H9 (cell line): ENCODE results near the gene TSC22D1. TPM values are rescaled to one million over a fixed set of nuclear protein-coding genes. Genes with fewer than 3 reads are reported as not detected.

ENCODE experiments used
- DNase-seq: peaks from one replicate; pipeline ENCODE4 v3.0.0-alpha.2; 2017
- H2AFZ ChIP-seq: one replicate; pipeline ENCODE4 v1.6.1; 2013; ENCODE audit warnings: mild to moderate bottlenecking, low read length, control low read depth, moderate library complexity
- H2AK5ac ChIP-seq: 2 replicates; pipeline ENCODE4 v1.6.1; 2013; ENCODE audit warnings: low read length, control low read depth, mixed read lengths; ENCODE audit not compliant: insufficient read length
- H2BK120ac ChIP-seq: one replicate; pipeline ENCODE4 v1.6.1; 2013; ENCODE audit warnings: low read depth, mild to moderate bottlenecking, low read length, control low read depth, inconsistent platforms; ENCODE audit not compliant: poor library complexity, severe bottlenecking
- H2BK12ac ChIP-seq: 2 replicates; pipeline ENCODE4 v1.6.1; 2013; ENCODE audit warnings: low read length, control low read depth, mixed read lengths, low read depth; ENCODE audit not compliant: insufficient read length
- H2BK15ac ChIP-seq: 2 replicates; pipeline ENCODE4 v1.6.1; 2013; ENCODE audit warnings: low read depth, low read length, control low read depth
- H2BK20ac ChIP-seq: one replicate; pipeline ENCODE4 v1.6.1; 2013; ENCODE audit warnings: low read depth, mild to moderate bottlenecking, low read length, control low read depth, inconsistent platforms; ENCODE audit not compliant: poor library complexity, severe bottlenecking
- H2BK5ac ChIP-seq: 2 replicates; pipeline ENCODE4 v1.6.1; 2013; ENCODE audit warnings: low read length, control low read depth, mixed read lengths; ENCODE audit not compliant: insufficient read length
- H3K14ac ChIP-seq: 2 replicates; pipeline ENCODE4 v1.6.1; 2013; ENCODE audit warnings: low read length, control low read depth; ENCODE audit not compliant: insufficient read depth
- H3K18ac ChIP-seq: 2 replicates; pipeline ENCODE4 v1.6.1; 2013; ENCODE audit warnings: low read depth, mild to moderate bottlenecking, mixed read lengths, low read length, control low read depth; ENCODE audit not compliant: insufficient read length
- H3K23ac ChIP-seq: 2 replicates; pipeline ENCODE4 v1.6.1; 2013; ENCODE audit warnings: low read length, control low read depth, mixed read lengths, low read depth; ENCODE audit not compliant: insufficient read length
- H3K23me2 ChIP-seq: 2 replicates; pipeline ENCODE4 v1.6.1; 2013; ENCODE audit warnings: low read depth, mild to moderate bottlenecking, mixed read lengths, low read length, control low read depth; ENCODE audit not compliant: insufficient read length, poor library complexity, severe bottlenecking
- H3K27ac ChIP-seq: 2 replicates; pipeline ENCODE4 v1.5.1; 2013; ENCODE audit warnings: low read length, control low read depth, mixed read lengths, low read depth; ENCODE audit not compliant: insufficient read length
- H3K27me3 ChIP-seq: 2 replicates; pipeline ENCODE4 v1.6.1; 2013; ENCODE audit warnings: low read length, control low read depth, inconsistent platforms; ENCODE audit not compliant: insufficient read depth
- H3K4ac ChIP-seq: 2 replicates; pipeline ENCODE4 v1.6.1; 2013; ENCODE audit warnings: low read depth, mild to moderate bottlenecking, control low read depth, inconsistent platforms, low read length, moderate library complexity
- H3K4me1 ChIP-seq: 2 replicates; pipeline ENCODE4 v1.6.1; 2013; ENCODE audit warnings: low read length, control low read depth, inconsistent platforms; ENCODE audit not compliant: insufficient read depth
- H3K4me2 ChIP-seq: 2 replicates; pipeline ENCODE4 v1.6.1; 2013; ENCODE audit warnings: low read length, control low read depth, mixed read lengths; ENCODE audit not compliant: insufficient read length, insufficient read depth
- H3K56ac ChIP-seq: 2 replicates; pipeline ENCODE4 v1.6.1; 2013; ENCODE audit warnings: low read depth, mild to moderate bottlenecking, mixed read lengths, low read length, control low read depth; ENCODE audit not compliant: insufficient read length
- H3K79me1 ChIP-seq: 2 replicates; pipeline ENCODE4 v1.6.1; 2013; ENCODE audit warnings: low read depth, mild to moderate bottlenecking, moderate library complexity, low read length, control low read depth, inconsistent platforms; ENCODE audit not compliant: insufficient read depth, poor library complexity, severe bottlenecking
- H3K79me2 ChIP-seq: 2 replicates; pipeline ENCODE4 v1.6.1; 2013; ENCODE audit warnings: low read length, control low read depth, inconsistent platforms; ENCODE audit not compliant: insufficient read depth
- H3K9ac ChIP-seq: 2 replicates; pipeline ENCODE4 v1.6.1; 2013; ENCODE audit warnings: low read length, control low read depth, mixed read lengths; ENCODE audit not compliant: insufficient read length; ENCODE audit errors: extremely low read depth
- H3K9me3 ChIP-seq: one replicate; pipeline ENCODE4 v1.6.1; 2013; ENCODE audit warnings: low read depth, low read length, inconsistent platforms; ENCODE audit not compliant: control insufficient read depth
- H3T11ph ChIP-seq: one replicate; pipeline ENCODE4 v1.6.1; 2013; ENCODE audit warnings: mild to moderate bottlenecking, low read length, control low read depth, inconsistent platforms
- H4K20me1 ChIP-seq: one replicate; pipeline ENCODE4 v1.6.1; 2013; ENCODE audit not compliant: control insufficient read depth, insufficient read length, insufficient read depth
- H4K5ac ChIP-seq: 2 replicates; pipeline ENCODE4 v1.6.1; 2013; ENCODE audit warnings: low read depth, mild to moderate bottlenecking, mixed read lengths, low read length, control low read depth; ENCODE audit not compliant: insufficient read length
- H4K8ac ChIP-seq: replicated peaks from 2 replicates; pipeline ENCODE4 v1.6.1; 2013; ENCODE audit warnings: low read length, control low read depth, mixed read lengths, low read depth; ENCODE audit not compliant: insufficient read length
- H4K91ac ChIP-seq: 2 replicates; pipeline ENCODE4 v1.6.1; 2013; ENCODE audit warnings: low read depth, mild to moderate bottlenecking, moderate library complexity, mixed read lengths, low read length, control low read depth; ENCODE audit not compliant: insufficient read length
- H3K27ac Mint-ChIP-seq, 3 experiments: 2 replicates in 2 of 3; 3 replicates in 1 of 3; pipeline ENCODE4 v1.8.0; 2020 to 2021; ENCODE audit warnings: mixed read lengths in 3 of 3, mild to moderate bottlenecking in 1 of 3, moderate library complexity in 1 of 3
- H3K27me3 Mint-ChIP-seq: 2 replicates; pipeline ENCODE4 v1.8.0; 2021; ENCODE audit warnings: low read depth, mild to moderate bottlenecking, moderate library complexity, mixed read lengths
- H3K36me3 Mint-ChIP-seq, 3 experiments: 2 replicates in 2 of 3; 3 replicates in 1 of 3; pipeline ENCODE4 v1.8.0; 2020 to 2021; ENCODE audit warnings: low read depth in 3 of 3, mixed read lengths in 3 of 3; ENCODE audit not compliant: insufficient read depth in 1 of 3
- H3K4me1 Mint-ChIP-seq, 2 experiments: 2 replicates each; pipeline ENCODE4 v1.8.0; 2020; ENCODE audit warnings: mixed read lengths in 2 of 2
- H3K4me3 Mint-ChIP-seq, 2 experiments: 2 replicates in 1 of 2; 3 replicates in 1 of 2; pipeline ENCODE4 v1.8.0; 2020 to 2021; ENCODE audit warnings: mild to moderate bottlenecking in 2 of 2, mixed read lengths in 2 of 2, moderate library complexity in 1 of 2
- H3K9me3 Mint-ChIP-seq, 2 experiments: 2 replicates in 1 of 2; 3 replicates in 1 of 2; pipeline ENCODE4 v1.8.0; 2020; ENCODE audit warnings: mild to moderate bottlenecking in 2 of 2, mixed read lengths in 2 of 2, moderate library complexity in 1 of 2
- CTCF ChIP-seq: fragments of 200-600 bp; sonication (generic); conservative IDR thresholded peaks from 3 replicates; pipeline ENCODE4 v1.8.0; 2021; ENCODE audit warnings: antibody characterized with exemption, mild to moderate bottlenecking
- WGBS: extraction: QIAGEN DNeasy Blood & Tissue Kit; methylation state at CpG from one replicate; pipeline ENCODE4 v1.1.7; 2013; ENCODE audit warnings: missing lambda C conversion rate, low lambda C conversion rate, mixed read lengths; ENCODE audit not compliant: insufficient read length; ENCODE audit errors: extremely low coverage; 5-methylcytosine and 5-hydroxymethylcytosine counted together
- total RNA-seq: library from RNA; stranded (reverse); gene quantifications from 2 replicates; pipeline ENCODE4 v1.2.1, GENCODE V29; 2021

Gene TSC22D1
- total RNA-seq, 1 experiment from 2014 or later: 76.7 TPM

- Histone ChIP-seq H4K20me1 (no peaks in the 10 kb centered on the region), H4K8ac (no peak overlapping the region), H3K4me1 (no peaks in the 10 kb centered on the region), H2BK12ac (no peak overlapping the region), H3K27me3 (no peaks in the 10 kb centered on the region), H3K9ac (no peak overlapping the region), H3K4me2 (no peak overlapping the region), H4K91ac (no peak overlapping the region), H2BK5ac (no peak overlapping the region), H3K4ac (no peak overlapping the region), H3K23ac (no peak overlapping the region), H3K79me2 (no peaks in the 10 kb centered on the region), H3K79me1 (peaks cover 6% of the 10 kb centered on the region), H3K27ac (no peak overlapping the region), H2BK120ac (no peak overlapping the region), H3K14ac (no peak overlapping the region), H3K18ac (no peak overlapping the region), H4K5ac (no peak overlapping the region), H3K23me2 (peaks cover 7% of the 10 kb centered on the region), H2BK15ac (no peak overlapping the region), H3T11ph (no peak overlapping the region), H2AK5ac (no peak overlapping the region), H2BK20ac (no peak overlapping the region), H3K9me3 (no peaks in the 10 kb centered on the region), H3K56ac (no peak overlapping the region), H2AFZ (no peak overlapping the region)
- no CpG with 5 or more reads among the region's 5 CpGs for WGBS
- TF ChIP-seq CTCF: no peak
- DNase-seq: no peak
- no peak overlapping the region for H3K4me3 Mint-ChIP-seq
- H3K27ac Mint-ChIP-seq: peak overlapping the region in 1 of 3 experiments; percentile 75; a peak in 2 of 7 replicates
- peaks cover 27 to 34% (median 27%) of the 10 kb centered on the region in 3 experiments for H3K36me3 Mint-ChIP-seq
- H3K4me1 Mint-ChIP-seq: peaks cover 20 to 31% of the 10 kb centered on the region in 2 experiments
- no peaks in the 10 kb centered on the region; the same call in 1 of the 2 replicates for H3K27me3 Mint-ChIP-seq
- H3K9me3 Mint-ChIP-seq: no peaks in the 10 kb centered on the region
These were observed 143.5 kb downstream of the TSC22D1 start for GRCh38 chr13:44432650-44433049.
